Mesendoderm (in vitro differentiated cells): ENCODE data around the gene DNAJC11.

Experiments
- DNase-seq: peaks from one replicate; pipeline ENCODE4 v3.0.0; 2013
- H2AK5ac ChIP-seq: 2 replicates; pipeline ENCODE4 v1.6.1; 2013; ENCODE audit warnings: low read length, inconsistent platforms
- H2BK120ac ChIP-seq: 2 replicates; pipeline ENCODE4 v1.6.1; 2013; ENCODE audit warnings: low read depth, mild to moderate bottlenecking, low read length, moderate library complexity, mixed read lengths
- H2BK15ac ChIP-seq: replicated peaks from 2 replicates; pipeline ENCODE4 v1.6.1; 2013; ENCODE audit warnings: low read depth, mild to moderate bottlenecking, moderate library complexity
- H2BK5ac ChIP-seq: 2 replicates; pipeline ENCODE4 v1.6.1; 2013; ENCODE audit warnings: low read length, inconsistent platforms
- H3K18ac ChIP-seq: 2 replicates; pipeline ENCODE4 v1.6.1; 2013; ENCODE audit warnings: mild to moderate bottlenecking, low read length, mixed read lengths
- H3K23ac ChIP-seq: one replicate; pipeline ENCODE4 v1.6.1; 2013; ENCODE audit warnings: low read length
- H3K27ac ChIP-seq: 2 replicates; pipeline ENCODE4 v1.5.1; 2013; ENCODE audit warnings: low read depth, mild to moderate bottlenecking, inconsistent platforms, low read length, moderate library complexity
- H3K27me3 ChIP-seq: 2 replicates; pipeline ENCODE4 v1.6.1; 2013; ENCODE audit warnings: low read length, control low read depth, mild to moderate bottlenecking, inconsistent platforms; ENCODE audit not compliant: insufficient read depth, poor library complexity
- H3K36me3 ChIP-seq: 2 replicates; pipeline ENCODE4 v1.6.1; 2013; ENCODE audit warnings: low read length, inconsistent platforms; ENCODE audit not compliant: control insufficient read depth, insufficient read depth
- H3K4ac ChIP-seq: one replicate; pipeline ENCODE4 v1.6.1; 2013; ENCODE audit warnings: low read depth, mild to moderate bottlenecking, low read length, moderate library complexity
- H3K4me1 ChIP-seq: 2 replicates; pipeline ENCODE4 v1.6.1; 2013; ENCODE audit warnings: low read depth, low read length, inconsistent platforms; ENCODE audit not compliant: control insufficient read depth
- H3K4me2 ChIP-seq: 2 replicates; pipeline ENCODE4 v1.6.1; 2013; ENCODE audit warnings: low read length
- H3K4me3 ChIP-seq: 2 replicates; pipeline ENCODE4 v1.5.1; 2013; ENCODE audit warnings: mild to moderate bottlenecking, low read length
- H3K56ac ChIP-seq: one replicate; pipeline ENCODE4 v1.6.1; 2013; ENCODE audit warnings: low read length
- H3K79me1 ChIP-seq: 2 replicates; pipeline ENCODE4 v1.6.1; 2013; ENCODE audit warnings: low read length, inconsistent platforms
- H3K79me2 ChIP-seq: 2 replicates; pipeline ENCODE4 v1.6.1; 2013; ENCODE audit warnings: mild to moderate bottlenecking, low read length; ENCODE audit not compliant: control insufficient read depth, insufficient read depth
- H3K9ac ChIP-seq: 2 replicates; pipeline ENCODE4 v1.6.1; 2013; ENCODE audit warnings: low read length, inconsistent platforms
- H4K5ac ChIP-seq: one replicate; pipeline ENCODE4 v1.6.1; 2013; ENCODE audit warnings: low read length
- H4K8ac ChIP-seq: one replicate; pipeline ENCODE4 v1.6.1; 2013; ENCODE audit warnings: low read depth, mild to moderate bottlenecking, control low read depth, low read length, moderate library complexity
- WGBS: extraction: QIAGEN DNeasy Blood & Tissue Kit; methylation state at CpG from one replicate; pipeline ENCODE4 v1.1.7; 2013; ENCODE audit warnings: low lambda C conversion rate, missing lambda C conversion rate; ENCODE audit not compliant: insufficient coverage; ENCODE audit errors: extremely low coverage; 5-methylcytosine and 5-hydroxymethylcytosine counted together

DNAJC11 gene

DNA sequence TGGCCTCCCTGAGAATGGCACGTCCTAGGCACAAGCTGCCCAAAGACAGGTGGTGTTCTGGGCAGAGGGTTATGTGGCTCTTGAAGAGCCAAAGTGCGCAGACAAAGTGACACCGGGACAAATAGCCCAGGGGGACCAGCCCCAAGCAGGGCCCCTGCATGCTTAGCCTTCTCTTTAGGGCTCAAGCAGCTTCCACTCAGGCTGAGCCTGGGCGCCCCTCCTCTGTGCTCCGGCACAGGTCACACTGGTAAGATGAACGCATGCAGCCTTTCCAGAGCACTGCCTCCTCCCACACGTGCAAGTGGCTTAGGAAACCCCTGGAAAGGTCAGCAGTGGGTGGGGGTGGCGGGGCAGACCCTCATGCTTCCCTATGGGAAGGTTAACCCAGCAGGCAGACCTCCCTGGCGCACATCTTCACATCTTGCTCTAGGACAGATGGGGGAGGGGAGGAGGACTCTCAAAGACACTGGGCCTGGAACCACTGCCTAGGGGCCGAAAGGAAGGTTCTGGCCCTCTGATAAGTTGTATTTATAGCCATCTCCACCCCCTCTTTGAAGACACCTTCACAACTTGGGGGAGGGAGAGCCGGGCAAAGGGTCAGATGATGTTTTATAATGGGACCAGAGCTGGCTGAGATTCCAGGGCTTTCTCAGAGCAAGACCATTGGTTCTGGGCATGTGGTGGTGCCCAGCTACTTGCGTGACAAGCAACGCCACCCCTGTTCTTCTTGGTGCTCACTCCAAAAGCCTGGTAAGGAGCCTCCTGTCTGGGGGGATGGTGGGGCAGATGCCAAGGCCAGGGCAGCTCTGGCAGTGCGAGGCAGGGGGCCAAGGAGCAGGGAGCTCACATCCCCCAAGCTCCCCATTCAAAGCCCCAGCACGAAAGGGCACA lies 104.5 kb downstream of the DNAJC11 start:
- Histone ChIP-seq H4K8ac (no peak overlapping the region), H3K4me3 (no peak overlapping the region), H2AK5ac (no peak overlapping the region), H3K79me2 (peaks cover 40% of the 10 kb centered on the region), H3K23ac (no peak overlapping the region), H3K79me1 (peaks cover 27% of the 10 kb centered on the region), H3K4ac (no peak overlapping the region), H3K18ac (no peak overlapping the region), H3K27ac (no peak overlapping the region), H3K4me1 (peaks cover 3% of the 10 kb centered on the region), H3K36me3 (peaks cover 12% of the 10 kb centered on the region), H2BK120ac (no peak overlapping the region), H2BK15ac (no peak overlapping the region), H3K4me2 (no peak overlapping the region), H3K56ac (no peak overlapping the region), H2BK5ac (no peak overlapping the region), H3K9ac (no peak overlapping the region), H3K27me3 (no peaks in the 10 kb centered on the region), H4K5ac (no peak overlapping the region)
- DNase-seq = no peak
- WGBS = no CpG with 5 or more reads among the region's 15 CpGs

DNA sequence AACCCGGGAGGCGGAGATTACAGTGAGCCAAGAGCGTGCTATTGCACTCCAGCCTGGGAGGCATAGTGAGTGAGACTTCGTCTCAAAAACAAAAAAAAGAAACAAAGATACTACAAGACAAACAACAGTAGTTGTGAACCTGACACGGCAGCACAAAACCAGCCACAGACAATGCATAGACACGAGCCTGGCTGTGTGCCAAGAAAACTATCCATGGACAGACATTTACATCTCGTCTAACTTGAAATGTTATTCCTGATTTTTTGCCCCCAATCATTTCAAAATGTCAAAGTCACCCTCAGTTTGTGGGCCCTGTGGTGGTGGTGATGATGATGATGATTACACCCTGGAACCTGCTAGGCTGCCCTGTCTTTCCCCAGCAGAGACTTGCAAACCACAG lies 105.3 kb downstream of the DNAJC11 start:
- H2BK5ac ChIP-seq = no peak overlapping the region
- no peak overlapping the region for H4K8ac ChIP-seq
- no peak overlapping the region for H3K56ac ChIP-seq
- no peaks in the 10 kb centered on the region for H3K27me3 ChIP-seq
- H3K23ac ChIP-seq = no peak overlapping the region
- DNase-seq = no peak
- no peak overlapping the region for H3K9ac ChIP-seq
- WGBS = no CpG with 5 or more reads among the region's 7 CpGs
- no peak overlapping the region for H3K18ac ChIP-seq
- H3K4me2 ChIP-seq = no peak overlapping the region
- no peak overlapping the region for H4K5ac ChIP-seq
- no peak overlapping the region for H3K4me3 ChIP-seq
- H3K36me3 ChIP-seq = peaks cover 12% of the 10 kb centered on the region
- H3K27ac ChIP-seq = no peak overlapping the region
- peaks cover 32% of the 10 kb centered on the region for H3K79me2 ChIP-seq
- H3K4me1 ChIP-seq = peaks cover 3% of the 10 kb centered on the region
- H2BK120ac ChIP-seq = no peak overlapping the region
- peaks cover 22% of the 10 kb centered on the region for H3K79me1 ChIP-seq
- H2AK5ac ChIP-seq = no peak overlapping the region
- H3K4ac ChIP-seq = no peak overlapping the region
- H2BK15ac ChIP-seq = no peak overlapping the region

DNA sequence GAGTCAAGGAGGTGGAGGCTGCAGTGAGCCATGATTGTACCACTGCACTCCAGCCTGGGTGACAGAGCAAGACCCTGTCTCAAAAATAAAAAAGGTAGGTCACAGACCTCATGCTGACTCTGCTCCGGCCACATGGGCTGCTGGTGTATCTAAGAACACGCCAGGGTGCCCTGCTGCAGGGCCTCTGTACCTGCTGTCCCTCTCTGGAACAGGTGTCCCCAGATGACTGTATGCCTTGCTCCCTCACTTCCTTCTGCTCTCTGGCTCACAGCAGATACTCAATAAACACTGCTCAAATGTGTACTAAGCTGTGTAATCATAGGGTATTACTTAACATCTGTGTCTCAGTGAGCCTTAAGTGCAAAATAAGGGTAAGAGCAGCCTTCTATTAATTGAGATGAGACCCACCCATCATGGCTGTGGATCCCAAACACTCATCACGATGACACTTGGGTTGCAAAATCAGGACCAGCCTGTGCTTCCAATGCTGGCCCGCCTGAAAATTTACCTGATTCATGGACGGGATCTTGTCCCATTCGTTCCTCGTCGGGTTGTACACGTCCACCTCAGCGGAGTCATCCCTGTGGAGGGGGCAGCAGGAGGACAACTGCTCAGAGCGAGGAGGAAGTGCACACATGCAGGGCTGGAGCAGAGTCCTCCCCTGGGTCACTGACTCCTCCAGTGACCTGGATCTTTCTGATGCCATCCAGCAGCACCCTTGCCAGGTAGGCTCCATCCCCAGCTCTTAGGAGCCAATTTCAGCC lies 106.5 kb downstream of the DNAJC11 start:
- Histone ChIP-seq H3K36me3 (peaks cover 17% of the 10 kb centered on the region), H3K18ac (no peak overlapping the region), H2BK120ac (no peak overlapping the region), H2BK5ac (no peak overlapping the region), H3K9ac (no peak overlapping the region), H2AK5ac (no peak overlapping the region), H3K56ac (no peak overlapping the region), H3K4me1 (no peaks in the 10 kb centered on the region), H3K27ac (no peak overlapping the region), H4K5ac (no peak overlapping the region), H3K27me3 (no peaks in the 10 kb centered on the region), H3K79me1 (peaks cover 16% of the 10 kb centered on the region), H3K4me3 (no peak overlapping the region), H3K4ac (no peak overlapping the region), H3K23ac (no peak overlapping the region), H2BK15ac (no peak overlapping the region), H4K8ac (no peak overlapping the region), H3K79me2 (peaks cover 20% of the 10 kb centered on the region), H3K4me2 (no peak overlapping the region)
- DNase-seq = no peak
- no CpG with 5 or more reads among the region's 11 CpGs for WGBS

DNA sequence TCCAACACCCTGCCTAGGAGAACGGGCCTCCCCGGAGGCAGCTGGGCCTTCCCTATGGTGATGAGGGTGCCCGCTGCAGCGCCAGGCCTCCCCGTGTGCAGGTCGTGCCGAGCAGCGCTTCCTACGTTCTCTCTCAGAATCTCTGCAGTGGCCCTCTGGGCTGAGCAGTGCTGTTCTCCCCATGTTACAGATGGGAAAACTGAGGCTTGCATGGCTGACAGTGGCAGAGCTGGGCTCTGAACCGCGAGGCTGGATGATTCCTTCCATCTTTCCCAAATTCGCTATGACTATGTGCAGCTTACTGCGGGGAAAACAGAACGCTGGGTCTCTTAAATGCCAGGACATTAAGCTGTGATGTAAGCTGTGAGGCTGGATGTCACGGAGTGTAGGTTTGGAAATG lies 107.8 kb downstream of the DNAJC11 start:
- no peaks in the 10 kb centered on the region for H3K4me1 ChIP-seq
- no peak for DNase-seq

DNA sequence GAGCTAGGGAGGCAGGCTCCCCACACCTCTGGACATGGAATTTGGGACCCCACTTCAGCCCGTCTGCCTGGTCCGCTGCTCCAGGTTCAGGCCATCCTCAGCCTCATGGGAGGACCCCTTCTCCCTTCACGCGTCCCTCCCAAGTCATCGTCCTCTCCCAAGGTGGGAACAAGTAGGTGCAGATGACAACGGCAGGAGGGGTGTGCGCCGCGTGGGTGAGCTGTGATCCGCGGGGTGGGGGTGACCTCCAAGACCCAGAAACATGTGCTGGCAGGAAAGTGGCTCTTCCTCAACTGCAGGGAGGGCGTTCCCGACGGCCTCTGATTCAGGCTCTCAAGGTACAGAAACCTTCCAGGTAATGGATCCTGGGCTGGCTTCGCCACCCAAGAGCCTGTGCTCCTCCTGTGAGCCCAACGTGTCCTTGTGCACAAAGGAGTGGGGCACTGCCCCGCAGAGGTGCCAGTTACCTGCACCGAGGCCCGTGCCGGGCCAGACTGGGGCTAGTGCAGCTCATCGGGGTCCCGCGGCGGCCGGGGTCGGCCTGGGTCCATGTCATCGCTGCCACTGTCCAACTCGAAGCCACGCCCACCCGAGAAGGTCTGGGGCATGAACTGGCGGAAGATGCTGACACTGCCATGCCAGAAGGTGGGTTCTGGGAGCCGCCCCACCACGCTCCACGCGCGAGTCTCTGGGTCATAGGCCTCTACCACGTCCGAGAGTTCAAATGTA lies 108.6 kb downstream of the DNAJC11 start:
- H3K56ac ChIP-seq = no peak overlapping the region
- H3K79me1 ChIP-seq = peaks cover 11% of the 10 kb centered on the region
- DNase-seq = no peak
- H3K79me2 ChIP-seq = peaks cover 8% of the 10 kb centered on the region
- H4K8ac ChIP-seq = no peak overlapping the region
- H3K23ac ChIP-seq = no peak overlapping the region
- H2BK5ac ChIP-seq = no peak overlapping the region
- no peak overlapping the region for H3K27ac ChIP-seq
- H2BK15ac ChIP-seq = no peak overlapping the region
- no peak overlapping the region for H2BK120ac ChIP-seq
- WGBS = no CpG with 5 or more reads among the region's 38 CpGs
- H3K9ac ChIP-seq = no peak overlapping the region
- H3K4ac ChIP-seq = no peak overlapping the region
- no peak overlapping the region for H3K4me2 ChIP-seq
- no peaks in the 10 kb centered on the region for H3K4me1 ChIP-seq
- no peak overlapping the region for H3K4me3 ChIP-seq
- H3K36me3 ChIP-seq = peaks cover 14% of the 10 kb centered on the region
- no peaks in the 10 kb centered on the region for H3K27me3 ChIP-seq
- H3K18ac ChIP-seq = no peak overlapping the region
- no peak overlapping the region for H2AK5ac ChIP-seq
- no peak overlapping the region for H4K5ac ChIP-seq

More for the DNA sequence above, 107.8 kb downstream of the DNAJC11 start:
- Histone ChIP-seq H2BK5ac (no peak overlapping the region), H3K79me1 (peaks cover 11% of the 10 kb centered on the region), H3K27ac (no peak overlapping the region), H4K8ac (no peak overlapping the region), H3K4ac (no peak overlapping the region), H3K18ac (no peak overlapping the region), H3K27me3 (no peaks in the 10 kb centered on the region), H2AK5ac (no peak overlapping the region), H3K9ac (no peak overlapping the region), H3K36me3 (peaks cover 14% of the 10 kb centered on the region), H2BK15ac (no peak overlapping the region), H3K56ac (no peak overlapping the region), H3K23ac (no peak overlapping the region), H2BK120ac (no peak overlapping the region), H4K5ac (no peak overlapping the region), H3K4me2 (no peak overlapping the region), H3K4me3 (no peak overlapping the region), H3K79me2 (peaks cover 9% of the 10 kb centered on the region)
- WGBS = no CpG with 5 or more reads among the region's 15 CpGs
